Embryonic facial prominence (tissue), 1 donor: ENCODE data around the gene MME.
"Not testable (repeated sequence)": the region's sequence is repeated elsewhere in the genome, so short reads cannot be mapped to it uniquely, and the experiment has no call there.

ENCODE experiments used
- DNase-seq: peaks from one replicate; pipeline ENCODE4 v3.0.0-alpha.2; 2016; ENCODE audit errors: extremely low spot score

The MME gene

DNA sequence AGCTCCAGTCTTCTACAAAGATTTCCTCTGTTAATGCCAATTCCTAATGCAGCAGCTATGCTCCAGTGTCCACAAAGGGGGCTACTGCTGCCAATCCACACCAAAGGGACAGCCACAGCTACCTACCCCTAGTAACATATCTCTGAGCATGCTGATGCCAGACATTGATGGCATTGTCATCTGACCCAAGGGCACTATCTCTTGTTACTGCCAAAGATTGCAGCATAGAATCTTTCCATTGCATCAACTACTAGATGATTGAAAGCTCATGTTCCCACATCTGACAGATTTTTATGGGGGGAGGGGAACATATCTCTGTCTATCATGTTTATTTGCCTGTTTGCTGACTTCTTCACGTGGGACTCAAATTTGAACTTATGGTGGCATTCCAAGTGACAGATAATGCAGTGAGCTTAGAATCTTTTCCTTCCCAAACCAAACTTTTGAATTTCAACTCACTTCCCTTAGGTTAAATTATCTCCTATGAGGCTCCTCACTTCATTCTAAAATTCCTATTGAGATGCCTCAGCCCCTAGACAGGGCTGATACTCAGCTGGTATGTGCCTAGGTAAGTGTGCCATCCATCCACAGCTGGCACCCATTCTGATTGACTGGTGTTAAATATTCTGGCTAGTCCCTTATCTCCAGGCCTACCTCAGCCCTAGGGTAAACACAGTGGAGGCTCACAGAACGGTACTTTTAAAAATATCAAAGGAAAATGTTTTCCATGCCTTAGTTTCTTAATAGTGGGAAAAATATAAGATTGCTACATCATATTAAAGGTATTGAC, 113.0 kb downstream of the MME start:
- DNase-seq = no peak

DNA sequence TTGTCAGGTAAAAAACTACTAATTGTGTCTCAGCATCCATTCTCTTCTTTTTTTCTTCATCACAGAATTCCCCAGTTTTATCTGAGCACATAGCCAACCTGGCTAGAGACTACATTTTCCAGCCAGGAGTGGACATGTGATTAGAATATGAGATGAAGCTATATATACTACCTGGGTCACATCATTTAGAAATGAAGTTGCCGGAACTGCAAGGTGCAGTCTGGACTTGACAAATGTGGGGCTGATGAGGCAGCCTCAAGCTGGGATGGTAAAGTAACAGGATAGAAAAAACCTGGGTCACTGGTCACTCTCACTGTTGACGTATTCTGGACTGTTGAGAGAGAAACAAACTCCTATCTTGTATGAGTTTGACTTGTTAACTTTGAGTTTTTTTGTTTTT, 113.7 kb downstream of the MME start:
- DNase-seq = no peak

DNA sequence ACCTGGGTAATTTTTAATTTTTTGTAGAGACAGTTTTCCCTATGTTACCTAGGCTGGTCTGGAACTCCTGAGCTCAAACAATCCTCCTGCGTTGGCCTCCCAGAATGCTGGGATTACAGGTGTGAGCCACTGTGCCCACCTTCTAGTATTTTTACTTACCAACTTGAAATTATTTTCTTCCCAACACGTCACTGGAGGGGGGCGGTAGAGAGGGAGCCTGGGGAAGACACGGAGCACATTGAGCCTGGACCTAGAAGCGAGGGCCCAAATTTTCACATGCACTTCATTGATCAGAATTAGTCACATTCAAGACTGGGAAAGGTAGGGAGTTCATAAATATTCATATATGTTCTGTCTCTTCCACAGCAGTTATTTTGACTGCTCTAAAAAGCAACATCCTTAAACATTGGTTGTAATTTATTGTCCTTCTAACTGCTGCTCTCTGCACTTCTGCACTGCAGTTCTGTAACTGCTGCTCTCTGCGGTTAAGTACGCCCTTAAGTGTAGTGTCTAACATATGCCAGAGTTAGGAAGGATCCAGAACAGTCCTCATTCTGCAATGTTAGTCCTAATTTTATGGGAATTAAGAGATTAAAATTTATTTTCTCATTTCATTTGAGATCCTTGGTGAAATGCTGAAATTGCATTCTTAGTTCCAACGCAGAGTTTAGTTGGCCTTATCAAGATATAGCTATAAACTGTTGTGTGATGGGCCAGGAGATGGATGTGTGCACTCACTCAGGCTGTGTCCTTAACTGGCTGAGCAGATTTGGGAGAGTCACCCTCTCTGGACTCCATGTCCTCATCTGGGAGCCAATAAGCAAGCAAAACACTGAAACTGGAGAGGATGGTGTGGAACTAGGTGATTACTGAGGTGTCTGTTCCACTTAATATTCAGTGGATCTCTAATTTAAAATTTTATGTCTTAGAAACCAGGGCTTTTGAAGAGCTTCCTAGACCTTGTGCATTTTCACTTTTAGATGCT, 115.1 kb downstream of the MME start:
- no peak for DNase-seq

DNA sequence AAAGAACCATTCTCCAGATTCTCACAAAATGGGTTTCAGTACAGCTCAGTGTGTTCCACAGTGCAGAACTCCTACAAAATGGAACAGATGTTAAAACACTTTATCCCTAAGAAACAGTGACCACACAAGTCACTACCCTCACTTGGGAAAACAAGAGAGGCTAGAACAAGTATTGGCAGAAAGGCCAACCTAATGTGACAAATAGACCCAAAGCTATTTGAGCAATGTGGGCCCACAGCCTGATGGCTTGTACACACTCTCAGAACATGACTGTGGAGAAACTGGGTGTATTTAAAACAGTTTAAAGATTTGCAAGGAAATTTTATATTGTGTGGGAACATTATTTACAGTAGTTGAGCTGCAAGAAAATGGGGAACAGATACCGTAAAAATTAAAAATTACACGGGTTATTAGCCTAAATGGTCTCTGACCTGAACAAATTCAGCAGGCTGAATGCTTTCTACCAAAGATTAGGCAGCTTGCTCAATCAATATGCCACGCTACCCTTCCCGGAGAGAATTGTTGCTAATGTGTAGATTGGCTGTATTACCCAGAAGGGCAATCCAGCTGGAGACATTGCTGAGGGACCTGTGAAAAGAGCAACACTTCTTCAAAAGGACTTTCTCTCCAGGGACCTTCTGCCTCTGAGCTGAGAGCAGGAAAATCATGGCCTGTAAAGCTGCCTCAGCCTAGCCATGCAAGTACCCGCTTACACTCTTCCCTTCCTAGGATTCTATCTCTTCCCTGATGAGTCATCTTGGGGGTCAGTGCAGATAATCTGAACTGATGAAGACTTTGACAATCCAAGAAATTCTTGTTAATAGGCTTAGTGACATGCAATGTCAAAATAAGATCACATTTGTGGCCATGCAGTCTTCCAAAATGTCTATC, 116.3 kb downstream of the MME start:
- DNase-seq = no peak

DNA sequence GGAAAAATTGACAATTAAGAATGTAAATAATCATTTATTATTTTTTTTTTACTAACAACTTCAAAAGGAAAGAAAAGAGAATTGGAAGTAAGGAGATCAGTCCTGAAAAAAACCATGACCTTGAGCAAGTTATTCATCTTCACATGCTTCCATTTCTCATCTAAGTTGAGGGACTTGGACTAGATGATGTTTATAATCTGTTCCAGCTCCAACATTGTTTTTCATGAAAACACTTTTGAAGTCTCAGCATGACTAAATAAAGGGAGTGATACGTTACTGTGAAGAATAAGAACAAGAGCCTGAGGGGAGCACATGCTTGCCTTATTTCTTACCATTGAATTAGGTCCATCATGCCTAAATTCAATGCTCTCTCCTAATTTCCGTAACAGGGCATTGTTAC, 117.7 kb downstream of the MME start:
- DNase-seq = no peak

DNA sequence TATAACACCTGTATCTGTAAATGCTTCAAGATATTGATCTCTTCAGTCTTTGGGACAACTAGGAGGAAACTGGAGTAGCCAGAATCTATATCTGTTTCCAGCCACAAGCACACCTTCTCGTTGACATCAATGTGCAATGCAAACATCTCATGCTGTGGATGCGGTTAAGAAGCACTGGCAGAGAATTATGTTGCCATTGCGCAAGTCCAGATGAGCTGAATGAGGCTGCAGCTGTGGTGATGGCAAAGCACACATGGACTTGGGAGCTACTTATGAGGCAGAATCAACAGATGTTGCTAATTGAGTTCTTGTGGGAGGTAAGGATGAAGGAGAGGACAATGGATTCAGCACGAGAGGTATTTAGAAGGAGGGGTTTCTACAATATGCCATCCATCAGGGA, 122.5 kb downstream of the MME start:
- DNase-seq = no peak

DNA sequence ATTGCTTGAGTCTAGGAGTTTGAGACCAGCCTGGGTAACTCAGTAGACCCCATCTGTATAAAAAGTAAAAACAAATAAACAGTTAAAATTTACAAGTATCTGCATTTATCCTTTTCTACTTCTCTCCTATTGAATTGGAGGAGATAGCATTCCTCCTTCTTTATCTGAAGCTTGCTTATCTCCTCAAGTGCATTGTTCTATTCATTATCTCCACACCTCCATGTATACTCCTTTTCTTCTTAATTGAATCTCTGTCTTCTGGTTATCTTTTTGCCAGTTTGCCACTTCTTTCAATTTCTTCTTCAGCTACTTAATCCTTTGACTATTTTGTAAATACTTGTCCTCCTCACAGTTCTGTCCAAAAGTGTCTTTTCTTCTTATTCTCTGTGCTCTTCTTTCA, 124.7 kb downstream of the MME start:
- DNase-seq = no peak

DNA sequence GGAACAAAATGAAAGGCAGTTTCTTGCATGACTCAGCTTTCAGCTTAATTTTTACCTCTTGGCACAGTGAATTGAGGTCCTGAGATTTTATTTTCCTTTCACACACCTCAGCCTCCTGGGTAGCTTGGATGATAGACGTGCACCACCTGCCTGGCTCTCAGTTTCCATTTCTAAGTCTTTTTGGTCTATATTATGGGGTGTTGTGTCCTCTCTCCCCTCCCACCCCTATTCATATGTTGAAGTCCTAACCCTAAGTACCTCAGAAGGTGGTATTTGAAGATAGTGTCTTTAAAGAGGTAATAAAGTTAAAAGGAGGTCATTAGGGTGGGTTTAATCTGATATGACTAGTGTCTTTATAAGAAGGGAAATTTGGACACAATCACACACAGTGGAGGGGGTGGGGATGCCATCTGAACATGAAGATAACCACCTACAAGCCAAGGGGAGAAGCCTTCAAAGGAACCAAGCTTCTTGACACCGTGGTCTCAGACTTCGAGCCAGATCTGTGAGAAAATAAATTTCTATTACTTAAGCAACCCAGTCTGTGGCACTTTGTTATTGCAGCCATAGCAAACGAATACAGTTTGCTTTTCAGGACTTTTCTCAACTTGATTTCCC, 128.2 kb downstream of the MME start:
- no peak for DNase-seq

DNA sequence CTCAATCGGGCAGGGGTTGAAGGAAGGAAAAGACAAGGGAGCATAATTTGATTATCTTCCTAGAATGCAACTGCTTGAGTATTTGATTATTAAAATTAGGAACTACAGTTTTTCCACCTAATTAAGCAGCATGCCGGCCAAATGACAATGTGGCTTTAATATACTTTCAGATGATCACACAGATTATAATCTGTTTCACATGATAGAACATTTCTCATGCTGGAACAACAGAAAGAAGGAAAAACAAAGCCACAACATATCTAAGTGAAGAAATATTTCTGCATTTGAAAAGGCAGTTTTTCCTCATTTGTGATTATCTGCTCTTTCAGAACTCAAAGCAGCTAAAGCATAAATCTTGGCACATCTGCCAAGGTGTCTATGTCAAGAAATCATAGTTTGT, 130.6 kb downstream of the MME start:
- DNase-seq = no peak

DNA sequence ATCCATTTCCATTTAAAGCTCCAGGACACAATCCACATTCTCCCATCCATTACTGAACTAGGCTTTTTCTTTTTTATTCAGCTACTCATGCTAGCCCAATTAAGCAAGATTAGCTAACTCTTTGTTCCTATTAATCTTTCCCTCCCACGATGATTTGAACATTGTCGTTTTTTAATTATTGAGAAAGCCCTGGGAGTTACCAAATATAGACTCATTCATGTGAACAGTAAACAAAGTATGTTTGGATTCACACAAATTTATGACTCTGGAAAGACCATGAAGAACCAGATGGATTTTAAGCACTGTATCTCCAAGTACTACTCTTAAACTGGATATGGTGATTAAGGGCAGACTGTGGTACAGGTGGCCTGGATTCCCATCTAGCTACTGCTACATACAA, 131.1 kb downstream of the MME start:
- no peak for DNase-seq

DNA sequence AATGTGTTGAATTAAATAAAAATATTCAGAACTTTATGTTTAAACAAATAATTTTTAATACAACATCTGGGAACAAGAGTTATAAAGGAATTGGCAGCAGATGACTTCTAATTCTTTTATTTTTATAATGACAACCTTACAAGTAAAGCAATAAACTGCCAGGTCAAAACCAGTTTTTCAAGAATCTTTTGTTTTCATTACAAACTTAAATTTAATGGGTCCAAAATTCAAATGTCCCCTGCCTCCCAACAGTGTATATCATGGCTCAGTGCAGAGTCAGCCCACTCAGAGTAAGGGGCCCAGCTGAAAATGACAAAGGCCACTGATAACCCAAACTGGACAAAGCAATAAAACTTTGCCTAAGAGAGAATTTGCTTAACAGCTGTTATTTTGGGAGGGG, 131.8 kb downstream of the MME start:
- DNase-seq = no peak

DNA sequence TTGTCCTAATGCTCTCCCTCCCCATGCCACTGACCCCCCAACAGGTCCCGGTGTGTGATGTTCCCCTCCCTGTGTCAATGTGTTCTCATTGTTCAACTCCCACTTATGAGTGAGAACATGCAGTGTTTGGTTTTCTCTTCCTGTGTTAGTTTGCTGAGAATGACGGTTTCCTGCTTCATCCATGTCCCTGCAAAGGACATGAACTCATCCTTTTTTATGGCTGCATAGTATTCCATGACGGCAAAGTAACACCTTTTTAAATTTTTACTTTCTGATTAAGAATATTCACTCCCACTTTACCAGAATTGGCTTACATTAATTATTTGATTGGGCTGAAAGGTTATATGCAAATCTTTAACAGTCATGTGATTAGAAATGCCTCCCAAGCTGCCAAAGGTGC, 135.9 kb downstream of the MME start:
- not testable (repeated sequence) for DNase-seq

DNA sequence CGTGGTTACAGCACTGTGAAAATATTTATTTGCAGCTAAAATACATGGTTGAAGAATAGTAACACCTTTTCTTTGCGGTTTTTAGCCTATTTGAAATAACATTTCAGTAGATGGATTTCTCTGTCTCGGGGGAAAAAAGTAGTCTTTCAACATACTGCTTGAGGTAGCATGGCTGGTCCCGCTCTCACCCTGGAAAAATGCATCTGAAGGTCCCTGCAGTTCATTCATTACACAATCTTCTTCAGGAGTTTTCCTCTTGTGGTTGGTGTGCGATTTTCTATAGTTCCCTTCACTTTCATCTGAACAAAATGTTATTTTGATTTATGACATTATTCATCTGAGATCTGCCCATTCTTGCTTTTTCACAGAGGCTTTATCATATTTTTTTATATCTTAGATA, 137.5 kb downstream of the MME start:
- no peak for DNase-seq

DNA sequence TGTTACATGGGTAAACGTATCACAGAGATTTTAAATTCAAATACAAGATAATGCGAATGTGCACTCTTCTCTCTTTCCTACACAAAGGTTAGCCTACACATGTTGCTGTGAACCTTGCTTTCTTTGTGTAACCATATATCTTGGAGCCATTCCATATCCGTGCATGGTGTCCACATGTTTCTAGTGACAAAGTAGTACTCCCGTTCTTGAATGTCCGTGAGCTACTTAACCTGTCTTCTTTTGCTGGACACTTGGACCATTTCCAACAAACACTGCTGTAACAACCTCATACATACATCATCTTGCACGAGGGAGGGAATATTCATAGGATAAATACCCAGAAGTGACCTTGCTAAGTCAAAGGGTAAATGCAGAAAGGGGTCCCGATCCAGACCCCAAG, 138.3 kb downstream of the MME start:
- DNase-seq = no peak

DNA sequence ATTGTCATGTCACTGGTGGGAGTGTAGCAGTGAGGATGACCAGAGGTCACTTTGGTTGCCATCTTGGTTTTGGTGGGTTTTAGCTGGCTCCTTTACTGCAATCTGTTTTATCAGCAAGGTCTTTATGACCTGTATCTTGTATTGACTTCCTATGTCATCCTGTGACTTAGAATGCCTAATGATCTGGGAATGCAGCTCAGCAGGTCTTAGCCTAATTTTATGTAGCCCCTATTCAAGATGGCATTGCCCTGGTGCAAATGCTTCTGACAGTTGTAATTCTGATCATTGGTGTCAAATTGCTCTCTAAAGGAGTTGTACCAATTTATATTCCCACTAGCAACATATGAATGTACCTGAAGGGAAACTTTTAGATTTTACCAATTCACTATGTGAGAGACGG, 139.0 kb downstream of the MME start:
- no peak for DNase-seq

DNA sequence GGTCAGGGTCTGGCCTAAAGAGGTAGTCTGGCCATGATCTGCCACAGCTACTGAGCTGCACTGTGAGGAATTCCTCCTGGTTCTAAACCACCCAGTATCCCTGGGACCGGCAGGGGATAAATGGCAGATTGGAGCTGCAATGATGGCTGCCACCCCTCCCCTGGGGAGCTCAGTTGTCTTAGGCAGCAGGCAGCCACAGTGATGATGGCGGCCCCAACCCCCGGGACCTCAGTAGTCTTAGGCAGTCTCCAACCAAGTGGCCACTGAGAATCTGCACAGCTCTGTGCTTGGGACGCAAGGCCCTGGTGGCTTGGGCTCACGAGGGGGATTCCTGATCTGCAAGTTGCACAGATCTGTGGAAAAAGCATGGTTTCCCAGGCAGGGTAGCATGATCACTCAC, 145.3 kb downstream of the MME start:
- DNase-seq = no peak

DNA sequence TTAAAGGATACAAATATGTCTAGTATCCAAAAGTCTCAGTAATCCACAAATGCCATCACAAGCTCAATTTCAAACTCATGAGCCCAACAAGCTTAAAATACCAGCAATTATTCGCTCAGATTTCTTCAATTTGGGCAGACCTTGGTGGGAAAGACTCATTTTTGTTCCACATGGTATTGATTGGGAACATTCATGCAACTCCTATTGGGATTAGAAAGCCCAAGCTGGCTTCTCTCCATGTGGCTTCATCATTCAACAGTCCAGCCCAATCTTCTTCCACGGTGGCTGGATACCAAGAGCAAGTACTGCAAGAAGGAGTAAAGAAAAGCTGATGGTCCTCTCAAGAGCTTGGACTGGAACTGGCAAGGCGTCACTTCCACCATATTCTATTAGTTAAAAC, 147.0 kb downstream of the MME start:
- no peak for DNase-seq

DNA sequence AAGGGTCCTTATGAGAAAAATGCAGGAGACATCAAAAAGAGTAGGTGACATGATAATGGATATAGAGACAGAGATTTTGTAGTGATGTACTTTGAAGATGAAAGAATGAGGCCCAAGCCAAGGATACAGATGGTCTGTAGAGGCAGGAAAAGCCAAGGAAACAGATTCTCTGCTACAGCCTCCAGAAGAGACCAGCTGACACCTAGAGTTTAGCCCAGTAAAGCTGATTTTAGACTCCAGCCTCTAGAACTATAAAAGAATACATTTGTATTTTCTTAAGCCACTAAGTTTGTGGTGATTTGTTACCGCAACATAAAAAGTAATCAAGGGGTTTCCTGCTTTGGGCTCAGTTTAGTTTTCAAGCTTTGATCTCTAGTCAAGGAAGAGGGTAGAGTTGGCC, 148.6 kb downstream of the MME start:
- no peak for DNase-seq

DNA sequence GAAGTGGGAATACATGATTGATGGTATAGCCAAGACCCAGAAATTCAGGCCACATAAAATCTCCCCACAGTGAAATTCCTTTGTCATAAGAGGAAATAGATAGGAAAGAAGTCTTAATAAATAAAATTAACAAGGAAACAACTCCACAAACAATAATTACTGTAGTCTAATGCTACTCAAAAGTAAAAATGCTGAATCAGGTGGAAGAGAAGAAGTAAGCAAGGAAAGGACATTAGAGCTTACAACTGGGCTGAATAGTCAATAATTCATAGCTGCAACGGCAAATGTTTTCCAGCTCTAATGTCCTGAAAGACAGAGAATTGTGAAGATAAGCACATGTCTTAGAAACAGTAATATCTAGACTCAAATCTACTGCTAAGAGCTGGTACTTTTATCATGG, 149.0 kb downstream of the MME start:
- no peak for DNase-seq

DNA sequence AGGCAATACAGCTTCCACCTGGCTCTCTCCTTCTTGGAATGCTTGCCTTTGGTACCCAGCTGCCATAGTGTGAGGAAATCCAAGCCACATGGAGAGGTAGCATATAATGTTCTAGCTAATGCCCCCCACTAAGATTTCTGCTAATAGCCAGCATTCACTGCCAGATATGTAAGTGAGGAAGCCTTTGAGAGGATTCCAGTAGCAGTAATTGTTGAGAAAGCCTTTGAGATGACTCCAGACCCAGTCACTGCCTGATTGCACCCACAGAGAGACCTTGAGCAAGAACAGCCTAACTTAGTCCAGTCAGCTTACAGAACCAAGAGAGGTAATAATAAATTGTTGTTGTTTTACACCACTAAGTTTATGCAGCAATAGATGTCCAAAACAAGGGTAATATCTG, 150.3 kb downstream of the MME start:
- DNase-seq = no peak

DNA sequence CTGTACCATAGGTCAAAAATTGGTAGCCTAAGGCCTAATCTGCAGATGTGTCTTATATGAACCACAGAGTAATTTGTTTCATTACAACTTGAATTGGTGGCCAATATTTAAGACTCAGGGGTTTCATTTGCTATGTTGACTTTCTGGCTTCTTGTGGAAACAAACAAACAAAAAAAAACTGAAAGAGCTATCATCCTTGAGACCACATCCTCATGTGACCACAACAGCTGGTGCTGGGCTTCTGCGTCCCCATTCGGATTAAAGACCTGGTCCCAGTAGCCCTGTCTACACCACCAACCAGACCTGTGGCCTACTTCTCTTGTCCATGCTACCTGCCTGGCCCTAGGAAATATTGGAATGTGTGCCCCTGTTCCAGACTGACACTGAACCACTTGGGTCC, 151.7 kb downstream of the MME start:
- DNase-seq = no peak

DNA sequence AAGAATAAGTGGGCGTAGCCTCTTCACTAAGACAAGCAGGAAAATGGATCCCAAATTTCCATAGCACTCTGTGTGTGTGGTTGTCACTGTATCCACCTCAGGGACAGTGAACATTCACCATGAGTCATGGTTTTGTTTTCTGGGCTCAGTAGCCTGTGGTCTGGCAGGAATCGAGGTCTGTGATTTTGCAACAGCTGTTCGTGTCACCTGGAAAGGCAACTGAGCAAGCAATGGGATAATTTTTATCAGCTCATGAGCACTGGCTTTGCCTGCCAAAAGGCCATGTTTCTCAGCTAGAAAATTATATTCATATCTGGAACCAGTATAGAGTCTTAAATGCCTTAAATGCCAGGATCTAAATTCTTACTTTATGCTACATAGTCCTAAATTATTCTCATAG, 152.5 kb downstream of the MME start:
- DNase-seq = no peak
